Liver (tissue), 3 donors: ENCODE data around the gene INTS3.

ENCODE experiments used
- CTCF ChIP-seq: fragments of 150-350 bp; IDR thresholded peaks from 2 replicates; pipeline ENCODE4 v1.5.1; 2017; ENCODE audit warnings: improper control_type of control experiment, low read depth, low read length; ENCODE audit not compliant: missing input control
- GABPA ChIP-seq, 2 donors: IDR thresholded peaks in 1 of 2; conservative IDR thresholded peaks in 1 of 2; 2 replicates each; pipeline ENCODE4 v1.6.1; 2016; ENCODE audit warnings: antibody characterized with exemption in 2 of 2, mild to moderate bottlenecking in 1 of 2, moderate library complexity in 1 of 2
- donor health status: healthy.
- donor health status: healthy.

GRCh38 chr1:153777648-153778047 is 49.8 kb downstream of the INTS3 start:
- no peak for TF ChIP-seq GABPA (IDR thresholded peaks at IDR 0.05 in 1 of 2, conservative IDR thresholded peaks at IDR 0.05 in 1 of 2)
- TF ChIP-seq CTCF, result no peak
